NCI-H1092 (cell line): ENCODE measurements around the gene HSDL1.
A peak's percentile ranks its signal among the peaks of the same experiment; 100 is the strongest.
"Not testable (repeated sequence)": the region's sequence is repeated elsewhere in the genome, so short reads cannot be mapped to it uniquely, and the experiment has no call there.

Experiments used
- DNase-seq: peaks from one replicate; lab custom pipeline; 2025; lab: John Stamatoyannopoulos, UW

The HSDL1 gene

GRCh38 chr16:84138824-84139627 is 6.0 kb downstream of the HSDL1 start:
- DNase-seq = peak; percentile 33

GRCh38 chr16:84138500-84138823 is 6.5 kb downstream of the HSDL1 start:
- no peak for DNase-seq

GRCh38 chr16:84137769-84138357 is 7.1 kb downstream of the HSDL1 start:
- DNase-seq = no peak

- no peak for DNase-seq
These were observed 7.7 kb downstream of the HSDL1 start for GRCh38 chr16:84137287-84137686.

GRCh38 chr16:84136331-84137125 is 8.4 kb downstream of the HSDL1 start:
- no peak for DNase-seq

GRCh38 chr16:84132527-84133285 is 12.3 kb downstream of the HSDL1 start:
- DNase-seq = no peak

GRCh38 chr16:84131117-84131516 is 13.9 kb downstream of the HSDL1 start:
- DNase-seq = no peak

GRCh38 chr16:84124257-84125073 is 20.5 kb downstream of the HSDL1 start:
- DNase-seq = no peak

- no peak for DNase-seq
These were observed 24.0 kb downstream of the HSDL1 start for GRCh38 chr16:84121007-84121406.

GRCh38 chr16:84120023-84120422 is 25.0 kb downstream of the HSDL1 start:
- DNase-seq = no peak

- DNase-seq = no peak
These were observed 25.6 kb downstream of the HSDL1 start for GRCh38 chr16:84119368-84119767.

- DNase-seq = not testable (repeated sequence)
These were observed 26.7 kb downstream of the HSDL1 start for GRCh38 chr16:84118315-84118714.

GRCh38 chr16:84117494-84117843 is 27.5 kb downstream of the HSDL1 start:
- DNase-seq = peak; percentile 27

- DNase-seq = peak; percentile 97
These were observed 28.1 kb downstream of the HSDL1 start, which contains the start of gene MBTPS1 for GRCh38 chr16:84116720-84117493. TSS of gene MBTPS1 (minus strand) at chr16:84116942. CDS start at chr16:84101783, 15,159 bp downstream.

- peak; percentile 9 for DNase-seq
These were observed 28.9 kb downstream of the HSDL1 start for GRCh38 chr16:84115919-84116719.

GRCh38 chr16:84111949-84112348 is 33.0 kb downstream of the HSDL1 start:
- DNase-seq = not testable (repeated sequence)

GRCh38 chr16:84111525-84111924 is 33.5 kb downstream of the HSDL1 start:
- no peak for DNase-seq

- no peak for DNase-seq
These were observed 34.5 kb downstream of the HSDL1 start for GRCh38 chr16:84110527-84110926.

GRCh38 chr16:84109598-84110335 is 35.2 kb downstream of the HSDL1 start:
- DNase-seq = no peak
